ENCODE results near the gene ALOX15.

DNA sequence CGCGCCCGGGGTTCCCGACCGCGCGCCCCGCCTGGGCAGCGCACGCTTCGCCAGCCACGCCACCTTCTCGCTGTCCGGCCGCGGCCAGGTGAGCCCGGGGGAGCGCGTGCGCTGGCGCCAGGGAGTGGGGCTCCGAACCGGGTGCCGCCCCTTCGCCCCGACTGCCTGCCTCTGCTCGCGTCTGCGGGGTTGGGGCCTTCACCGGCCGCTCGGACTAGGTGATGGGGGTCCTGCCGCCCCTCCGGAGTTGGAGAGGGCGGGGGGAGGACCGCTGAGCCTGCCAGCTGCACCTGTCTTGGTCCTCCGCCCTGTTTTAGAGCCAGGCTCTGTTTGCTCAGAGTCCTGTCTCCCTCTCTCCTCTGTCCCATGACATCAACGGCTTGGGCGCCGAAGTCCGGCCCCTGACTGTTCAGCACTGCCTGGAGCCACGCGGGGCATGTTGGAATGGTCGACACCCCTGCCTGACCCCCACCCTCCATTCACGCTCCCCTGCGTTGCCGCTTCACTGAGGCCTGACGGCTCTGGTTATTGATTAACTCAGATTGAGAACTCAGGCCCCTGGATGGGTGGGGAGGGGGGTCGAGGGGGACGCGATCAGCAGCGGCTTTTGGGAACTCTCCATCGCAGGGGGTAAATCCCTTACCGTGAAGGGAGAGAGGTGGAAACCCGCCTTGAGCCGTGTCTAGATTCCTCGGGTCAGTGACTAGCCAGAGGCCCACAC, 56.4 kb downstream of the ALOX15 start:
- TF ChIP-seq POLR2A (IDR thresholded peaks at IDR 0.05) (no peak), POLR2AphosphoS5 (IDR thresholded peaks at IDR 0.05) (no peak)
- TF ChIP-seq, protein P1, sequence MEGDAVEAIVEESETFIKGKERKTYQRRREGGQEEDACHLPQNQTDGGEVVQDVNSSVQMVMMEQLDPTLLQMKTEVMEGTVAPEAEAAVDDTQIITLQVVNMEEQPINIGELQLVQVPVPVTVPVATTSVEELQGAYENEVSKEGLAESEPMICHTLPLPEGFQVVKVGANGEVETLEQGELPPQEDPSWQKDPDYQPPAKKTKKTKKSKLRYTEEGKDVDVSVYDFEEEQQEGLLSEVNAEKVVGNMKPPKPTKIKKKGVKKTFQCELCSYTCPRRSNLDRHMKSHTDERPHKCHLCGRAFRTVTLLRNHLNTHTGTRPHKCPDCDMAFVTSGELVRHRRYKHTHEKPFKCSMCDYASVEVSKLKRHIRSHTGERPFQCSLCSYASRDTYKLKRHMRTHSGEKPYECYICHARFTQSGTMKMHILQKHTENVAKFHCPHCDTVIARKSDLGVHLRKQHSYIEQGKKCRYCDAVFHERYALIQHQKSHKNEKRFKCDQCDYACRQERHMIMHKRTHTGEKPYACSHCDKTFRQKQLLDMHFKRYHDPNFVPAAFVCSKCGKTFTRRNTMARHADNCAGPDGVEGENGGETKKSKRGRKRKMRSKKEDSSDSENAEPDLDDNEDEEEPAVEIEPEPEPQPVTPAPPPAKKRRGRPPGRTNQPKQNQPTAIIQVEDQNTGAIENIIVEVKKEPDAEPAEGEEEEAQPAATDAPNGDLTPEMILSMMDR (IDR thresholded peaks at IDR 0.05 in 8 of 11, conservative IDR thresholded peaks at IDR 0.05 in 3 of 11), result no peak

All from spleen (tissue), 7 donors.